WTC11 (cell line): ENCODE measurements around the gene WIPF3. TPM values are rescaled to one million over a fixed set of nuclear protein-coding genes. Genes with fewer than 3 reads are reported as not detected.

ENCODE experiments used
- ATAC-seq: fragments of 200-7000 bp; cut with Tn5 transposase; 2 replicates; pipeline ENCODE4 v1.10.0; 2021; ENCODE audit warnings: mild to moderate bottlenecking, moderate library complexity
- CTCF ChIA-PET: fragments of 300-600 bp; sonication (Branson Sonifier 250); formaldehyde crosslinking; loops from one replicate; lab custom pipeline; 2021; ENCODE audit warnings: antibody characterized with exemption; lab: Charles Lee
- POLR2A ChIA-PET: fragments of 350-600 bp; sonication (Branson Sonifier 250); formaldehyde crosslinking; loops from one replicate; lab custom pipeline; 2021; ENCODE audit warnings: antibody characterized with exemption; lab: Charles Lee
- DNase-seq: peaks from one replicate; pipeline ENCODE4 v3.0.0; 2021; ENCODE audit warnings: low spot score
- H3K27ac Mint-ChIP-seq: 2 replicates; pipeline ENCODE4 v1.8.0; 2021; ENCODE audit warnings: mixed read lengths
- H3K27me3 Mint-ChIP-seq: 2 replicates; pipeline ENCODE4 v1.8.0; 2021; ENCODE audit warnings: low read depth, mild to moderate bottlenecking, moderate library complexity, mixed read lengths
- H3K36me3 Mint-ChIP-seq: 2 replicates; pipeline ENCODE4 v1.8.0; 2021; ENCODE audit warnings: mixed read lengths
- H3K4me1 Mint-ChIP-seq: 2 replicates; pipeline ENCODE4 v1.8.0; 2022; ENCODE audit warnings: mixed read lengths
- H3K4me3 Mint-ChIP-seq: 2 replicates; pipeline ENCODE4 v1.8.0; 2021; ENCODE audit warnings: mild to moderate bottlenecking, moderate library complexity, mixed read lengths
- H3K9me3 Mint-ChIP-seq: 2 replicates; pipeline ENCODE4 v1.8.0; 2021; ENCODE audit warnings: mixed read lengths
- AFF4 ChIP-seq: sonication (generic); formaldehyde crosslinking; IDR thresholded peaks from 2 replicates; pipeline ENCODE4 v1.8.1; 2023; ENCODE audit warnings: mild to moderate bottlenecking, missing genetic modification reagents, borderline replicate concordance
- CTCF ChIP-seq: fragments of 200-600 bp; IDR thresholded peaks from 2 replicates; pipeline ENCODE4 v1.8.0; 2022; ENCODE audit warnings: antibody characterized with exemption
- ELF4 ChIP-seq: sonication (generic); formaldehyde crosslinking; IDR thresholded peaks from 2 replicates; pipeline ENCODE4 v1.8.1; 2022; ENCODE audit warnings: low read depth, mild to moderate bottlenecking, moderate library complexity, missing genetic modification reagents
- EMX1 ChIP-seq: fragments of 250-450 bp; sonication (Bioruptor Pico); IDR thresholded peaks from 2 replicates; pipeline ENCODE4 v1.8.0; 2021; ENCODE audit warnings: mild to moderate bottlenecking
- MYBL2 ChIP-seq: sonication (generic); formaldehyde crosslinking; IDR thresholded peaks from 2 replicates; pipeline ENCODE4 v1.8.1; 2023; ENCODE audit warnings: mild to moderate bottlenecking, moderate library complexity, missing genetic modification reagents
- PRRX2 ChIP-seq: fragments of 250-450 bp; sonication (Bioruptor Pico); IDR thresholded peaks from 2 replicates; pipeline ENCODE4 v1.8.0; 2021; ENCODE audit warnings: mild to moderate bottlenecking
- STAT6 ChIP-seq: sonication (generic); formaldehyde crosslinking; conservative IDR thresholded peaks from 2 replicates; pipeline ENCODE4 v1.8.1; 2023; ENCODE audit warnings: mild to moderate bottlenecking, low read depth, missing genetic modification reagents, moderate library complexity
- ZBTB43 ChIP-seq: sonication (generic); formaldehyde crosslinking; IDR thresholded peaks from 2 replicates; pipeline ENCODE4 v1.8.1; 2023; ENCODE audit warnings: mild to moderate bottlenecking, missing genetic modification reagents
- total RNA-seq: library from RNA; stranded (reverse); gene quantifications from 3 replicates; pipeline ENCODE4 v1.2.3, GENCODE V29; 2021

The WIPF3 gene
- total RNA-seq, 1 experiment from 2014 or later = 9.9 TPM

- TF ChIP-seq CTCF = no peak
- no peak for TF ChIP-seq MYBL2 (CRISPR knock-in tag)
Observed at GRCh38 chr7:29844559-29844958, 38.3 kb downstream of the WIPF3 start (continued).

GRCh38 chr7:29847496-29847895 is 41.2 kb downstream of the WIPF3 start:
- H3K36me3 Mint-ChIP-seq = no peaks in the 10 kb centered on the region
- H3K9me3 Mint-ChIP-seq = no peaks in the 10 kb centered on the region
- H3K4me3 Mint-ChIP-seq = no peak overlapping the region
- POLR2A ChIA-PET = no interaction called here
- H3K4me1 Mint-ChIP-seq = peaks cover 13% of the 10 kb centered on the region
- no peaks in the 10 kb centered on the region; the same call in 1 of the 2 replicates for H3K27me3 Mint-ChIP-seq
- CTCF ChIA-PET = no interaction called here
- no peak overlapping the region for H3K27ac Mint-ChIP-seq
- ATAC-seq (no peak), DNase-seq (no peak)
- TF ChIP-seq ZBTB43 (no peak), STAT6 (CRISPR knock-in tag) (no peak), PRRX2 (CRISPR knock-in tag) (no peak)

- H3K27me3 Mint-ChIP-seq = no peaks in the 10 kb centered on the region; the same call in 1 of the 2 replicates
- no peak overlapping the region for H3K27ac Mint-ChIP-seq
- no peaks in the 10 kb centered on the region for H3K9me3 Mint-ChIP-seq
- ChIA-PET POLR2A (interaction anchor here (0.6 kb wide), 1 partner anchor 91 kb away, joined by 8 read pairs; no protein-coding TSS in a partner anchor), CTCF (no interaction called here)
- H3K36me3 Mint-ChIP-seq = no peaks in the 10 kb centered on the region
- H3K4me3 Mint-ChIP-seq = no peak overlapping the region
- DNase-seq (no peak), ATAC-seq (no peak)
- peaks cover 12% of the 10 kb centered on the region for H3K4me1 Mint-ChIP-seq
- TF ChIP-seq AFF4 (no peak), CTCF (no peak), EMX1 (no peak), ELF4 (CRISPR knock-in tag) (no peak)
Observed at GRCh38 chr7:29847916-29848315, 41.6 kb downstream of the WIPF3 start.
